Right ventricle myocardium inferior (tissue), 1 donor: ENCODE results near the gene PRR15L. TPM values are rescaled to one million over a fixed set of nuclear protein-coding genes. Genes with fewer than 3 reads are reported as not detected.
"Not testable (repeated sequence)": the region's sequence is repeated elsewhere in the genome, so short reads cannot be mapped to it uniquely, and the experiment has no call there.

Experiments
- ATAC-seq: fragments of 200-7000 bp; cut with Tn5 transposase; one replicate; pipeline ENCODE4 v1.9.1; 2020; ENCODE audit warnings: mild to moderate bottlenecking, moderate library complexity
- DNase-seq: peaks from one replicate; pipeline ENCODE4 v3.0.0; 2021; ENCODE audit errors: missing footprints
- intact Hi-C: fragments of 100-400 bp; cut with DNase I; formaldehyde crosslinking; loops from one replicate; pipeline ENCODE4 v1.11.0; 2022
- total RNA-seq: library from RNA; stranded (reverse); fragmentation: NEBNext Ultra II Directional; extraction: Animal tissue kit (Norgen Biotek cat#: 25700); gene quantifications from one replicate; pipeline ENCODE4 v1.2.1, GENCODE V29; 2021
- donor health status: DM: no; HTN: yes; CAD: no; lungs with severe emphysema.

The PRR15L gene
- total RNA-seq, 1 donor from 2014 or later = not detected

DNA sequence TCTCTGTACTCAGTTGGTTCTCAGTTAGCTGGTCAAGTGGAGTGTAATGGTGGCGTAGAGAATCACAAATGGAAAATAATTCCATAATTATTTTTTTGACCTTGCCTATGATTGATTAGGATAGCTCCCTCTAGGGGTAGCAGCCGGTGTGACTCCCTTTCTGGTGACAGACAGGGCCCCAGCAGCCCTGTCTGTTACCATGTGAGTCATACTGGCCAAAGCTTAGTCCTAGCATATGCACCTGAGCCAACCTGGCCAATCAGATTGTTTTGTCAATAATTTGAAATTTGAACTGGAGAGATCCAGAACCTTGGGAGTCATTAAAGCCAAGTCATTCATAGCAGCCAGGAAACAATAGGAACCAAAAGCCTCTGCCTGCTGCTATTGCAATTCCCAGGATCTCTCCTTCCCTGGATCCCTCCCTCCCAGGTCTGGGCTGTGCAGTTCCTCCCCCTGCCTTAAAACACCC is 10.7 kb downstream of the PRR15L start:
- peak; percentile 46 for ATAC-seq

DNA sequence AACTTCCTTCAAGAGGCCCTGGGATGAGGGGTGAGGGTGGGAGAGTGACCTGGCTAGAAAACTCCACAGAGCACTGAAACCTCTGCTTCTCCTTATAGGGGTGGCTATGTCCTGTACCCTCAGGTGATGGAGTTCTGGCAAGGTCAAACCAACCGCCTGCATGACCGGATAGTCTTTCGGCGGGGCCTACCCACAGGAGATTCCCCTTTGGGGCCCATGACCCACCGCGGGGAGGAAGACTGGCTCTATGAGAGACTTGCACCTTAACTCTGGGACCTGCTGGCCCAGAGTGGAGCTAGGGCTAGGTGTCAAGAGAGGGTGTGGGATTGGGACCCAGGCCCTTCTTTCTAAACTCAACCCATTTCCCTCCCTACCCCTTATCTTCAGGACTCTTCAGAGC is 11.2 kb downstream of the PRR15L start:
- intact Hi-C loops = no loop called here
- ATAC-seq = no peak
- peak; percentile 31 for DNase-seq

More for the DNA sequence above, 10.7 kb downstream of the PRR15L start:
- peak; percentile 72 for DNase-seq
- intact Hi-C loops = no loop called here

DNA sequence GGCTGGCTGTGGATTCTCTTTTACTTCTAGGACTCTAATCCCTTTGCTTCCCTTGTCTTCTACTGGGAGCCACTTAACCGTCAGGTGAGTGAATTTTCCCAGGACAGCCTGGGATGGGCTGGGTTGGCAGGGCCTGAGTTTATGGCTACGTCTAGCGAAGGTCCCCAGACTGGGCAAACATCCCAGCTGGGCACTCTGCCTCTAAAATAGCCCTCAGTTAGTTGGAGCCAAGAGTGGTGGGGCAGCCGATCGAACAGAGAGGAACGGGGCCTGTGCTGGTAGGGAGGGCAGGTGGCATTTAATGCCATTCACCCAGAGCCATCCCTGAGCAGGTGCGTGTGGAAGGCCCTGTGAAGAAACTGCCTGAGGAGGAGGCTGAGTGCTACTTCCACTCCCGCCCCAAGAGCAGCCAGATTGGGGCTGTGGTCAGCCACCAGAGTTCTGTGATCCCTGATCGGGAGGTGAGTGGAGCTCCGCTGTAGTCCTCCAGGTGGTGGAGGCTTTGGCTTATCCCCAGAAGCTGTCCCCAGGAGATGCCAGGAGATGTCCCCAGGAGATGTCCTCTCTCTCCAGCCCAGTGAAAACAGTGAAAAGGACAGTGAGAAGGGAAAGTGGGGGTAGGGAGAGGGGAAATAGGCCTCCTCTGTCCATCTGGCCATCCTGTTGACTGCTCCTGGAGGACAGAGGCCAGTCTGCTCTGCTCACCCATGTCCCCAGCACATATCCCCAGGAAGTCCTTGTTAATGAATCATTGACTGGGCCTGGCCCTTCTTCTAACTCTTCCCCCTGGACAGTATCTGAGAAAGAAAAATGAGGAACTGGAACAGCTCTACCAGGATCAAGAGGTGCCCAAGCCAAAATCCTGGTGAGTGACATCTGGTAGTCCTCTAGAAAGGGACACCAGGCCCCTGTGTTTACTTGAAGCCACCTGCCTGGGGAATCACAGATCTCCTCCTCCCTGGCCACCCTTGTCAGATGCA is 11.9 kb downstream of the PRR15L start:
- intact Hi-C loops = no loop called here
- ATAC-seq = no peak
- DNase-seq = peak; percentile 45

DNA sequence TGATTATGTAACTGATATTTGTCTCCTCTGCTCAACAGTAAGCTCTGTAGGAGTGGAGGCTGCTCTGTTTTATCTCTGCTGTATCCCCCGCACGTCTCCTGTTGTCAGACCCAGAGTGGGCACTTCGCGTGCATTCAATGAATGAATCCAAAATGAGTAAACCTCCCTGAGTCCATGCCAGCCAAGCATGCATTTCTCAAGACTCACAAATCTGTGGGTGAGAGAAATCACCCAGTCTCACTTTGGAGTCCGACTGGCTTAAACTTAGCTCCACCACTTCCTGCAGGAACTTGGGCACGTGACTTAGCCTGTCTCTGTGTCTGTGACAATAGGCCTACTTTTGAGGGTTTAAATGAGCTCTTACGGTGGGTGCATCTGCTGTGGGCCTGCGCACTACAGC is 12.6 kb downstream of the PRR15L start:
- intact Hi-C loops = no loop called here
- DNase-seq = no peak
- ATAC-seq = no peak

DNA sequence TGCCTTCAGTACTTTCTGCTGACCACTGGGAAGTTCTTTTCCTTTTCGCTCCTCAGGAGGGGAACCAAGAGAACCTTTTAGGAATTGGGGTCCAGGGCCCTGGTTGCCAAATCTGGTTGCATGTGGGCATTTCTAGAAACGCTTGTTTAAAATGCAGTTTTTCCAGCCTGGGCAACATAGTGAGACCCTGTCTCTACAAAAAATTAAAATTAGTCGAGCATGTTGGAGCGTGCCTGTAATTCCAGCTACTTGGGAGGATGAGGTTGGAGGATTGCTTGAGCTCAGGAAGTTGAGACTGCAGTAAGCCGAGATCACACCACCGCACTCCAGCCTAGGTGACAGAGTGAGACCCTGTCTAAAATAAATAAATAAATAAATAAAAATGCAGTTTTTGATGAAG is 15.1 kb downstream of the PRR15L start:
- ATAC-seq = no peak
- intact Hi-C loops = no loop called here
- no peak for DNase-seq

DNA sequence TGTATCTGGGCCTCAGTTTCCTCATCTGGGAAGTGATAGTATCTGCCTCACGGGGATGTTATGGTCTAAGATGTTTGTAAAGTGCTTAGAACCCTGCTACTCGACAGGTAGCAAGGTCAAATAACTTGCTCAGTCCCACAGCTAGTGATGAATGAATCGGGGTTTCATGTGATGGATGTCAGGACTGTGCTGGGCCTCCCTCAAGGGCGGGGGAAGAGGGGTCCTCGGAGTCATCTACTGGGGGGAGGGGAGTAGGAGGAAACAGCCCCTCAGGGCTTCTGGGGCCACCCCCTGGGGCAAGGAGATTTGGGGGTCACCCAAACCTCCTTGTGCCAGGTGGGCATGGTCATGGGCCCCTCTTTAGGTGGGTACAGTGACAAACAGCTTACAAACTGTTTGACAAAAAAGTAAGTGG is 15.6 kb downstream of the PRR15L start:
- DNase-seq (no peak), ATAC-seq (no peak)
- intact Hi-C loops = no loop called here

DNA sequence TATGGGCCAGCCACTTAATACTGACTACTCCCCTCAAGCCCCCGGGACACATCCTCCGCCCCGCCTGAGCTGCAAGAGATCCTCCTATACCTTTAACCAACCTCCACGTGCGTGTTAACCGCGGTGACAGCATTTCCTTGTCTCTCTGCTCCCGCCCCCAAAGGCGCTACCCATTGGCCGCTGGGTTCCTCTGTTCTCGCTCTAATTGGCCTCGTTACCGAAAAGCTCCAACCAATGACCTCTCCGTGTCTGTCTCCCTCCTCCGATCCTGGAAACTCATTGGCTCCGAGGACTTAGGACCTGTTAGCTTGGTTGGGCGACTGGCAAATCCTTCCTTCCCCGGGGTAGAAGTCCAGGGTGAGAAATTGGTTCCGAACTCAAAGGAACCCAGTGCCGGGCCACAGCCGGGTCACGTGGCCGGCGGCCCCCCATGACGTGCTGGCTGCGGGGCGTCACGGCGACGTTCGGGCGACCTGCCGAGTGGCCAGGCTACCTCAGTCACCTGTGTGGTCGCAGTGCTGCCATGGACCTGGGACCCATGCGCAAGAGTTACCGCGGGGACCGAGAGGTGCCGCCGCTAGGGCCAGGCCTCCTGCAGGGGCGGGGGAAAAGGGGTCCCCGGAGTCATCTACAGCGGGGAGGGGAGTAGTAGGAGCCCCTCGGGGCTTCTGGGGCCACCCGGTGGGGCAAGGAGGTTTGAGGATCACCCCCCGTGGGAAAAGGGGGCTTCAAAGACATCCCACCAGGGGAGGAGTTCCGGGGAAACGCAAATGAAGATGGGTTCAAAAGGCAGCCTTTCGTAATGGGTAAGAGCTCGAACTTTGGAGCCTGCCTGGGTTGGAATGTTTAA is 16.2 kb downstream of the PRR15L start, which contains the start of gene PNPO:
TSS of gene PNPO (plus strand) at position 326 of the 850 bp plus-strand sequence. CDS start at position 431, 105 bp downstream.
- intact Hi-C loops = loop anchor here (2.0 kb wide), 2 partner anchors 25 to 45 kb away; partner anchors contain the start of gene SP2
- peak; percentile 96 for DNase-seq
- ATAC-seq = peak; percentile 97

DNA sequence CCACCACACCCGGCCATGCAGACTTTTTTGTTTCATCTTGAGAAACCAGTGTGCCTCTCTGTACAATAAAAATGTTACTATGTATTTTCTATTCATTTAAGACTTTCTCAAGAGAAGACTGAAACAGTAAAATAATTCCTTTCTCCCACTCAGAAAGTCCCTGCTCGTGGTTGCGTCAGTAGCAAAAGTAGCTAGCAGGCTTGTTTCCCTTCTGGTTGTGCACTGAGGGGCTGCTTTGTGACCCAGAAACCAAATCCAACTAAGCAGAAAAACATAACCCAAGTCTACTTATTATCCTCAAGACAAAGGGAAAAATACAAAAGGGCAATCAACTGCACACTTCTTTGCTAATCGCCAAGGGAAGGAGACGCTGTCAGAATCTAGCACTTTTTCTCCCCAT is 19.7 kb downstream of the PRR15L start:
- ATAC-seq = no peak
- intact Hi-C loops = no loop called here
- no peak for DNase-seq

DNA sequence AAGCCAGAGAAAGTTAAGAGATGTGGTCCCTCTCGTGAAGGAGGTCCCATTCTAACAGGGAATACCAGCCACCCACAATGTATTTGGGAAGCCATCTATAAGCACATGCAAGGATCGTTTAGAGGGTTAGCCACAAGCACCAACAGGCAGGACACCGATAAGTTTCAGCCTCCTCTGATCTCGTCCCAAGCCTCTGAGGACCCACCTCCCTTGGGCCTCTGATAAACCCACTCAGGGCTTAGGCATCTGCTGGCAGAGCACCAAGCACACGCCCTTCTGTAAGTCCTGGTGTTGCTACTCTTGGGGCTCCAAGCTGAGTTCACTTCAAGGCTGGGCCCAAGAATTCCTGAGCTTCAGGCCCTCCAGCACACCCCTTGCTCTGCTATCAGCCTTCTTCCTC is 21.7 kb downstream of the PRR15L start:
- intact Hi-C loops = no loop called here
- ATAC-seq (no peak), DNase-seq (peak; percentile 21)

DNA sequence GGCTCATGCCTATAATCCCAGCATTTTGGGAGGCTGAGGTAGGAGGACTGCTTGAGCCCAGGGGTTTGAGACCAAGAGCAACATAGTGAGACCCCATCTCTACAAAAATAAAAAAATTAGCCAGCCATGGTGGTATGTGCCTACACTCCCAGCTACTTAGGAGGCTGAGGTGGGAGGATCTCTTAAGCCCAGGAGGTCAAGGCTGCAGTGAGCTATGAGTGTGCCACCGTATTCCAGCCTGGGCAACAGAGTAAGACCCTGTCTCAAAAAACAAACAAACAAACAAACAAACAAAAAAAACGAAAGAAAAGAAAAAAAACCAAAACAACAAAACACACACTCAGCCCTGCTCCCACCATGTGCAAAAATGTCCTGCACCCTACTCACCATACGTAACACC is 22.2 kb downstream of the PRR15L start:
- intact Hi-C loops, DNase-seq, ATAC-seq: not testable (repeated sequence)

DNA sequence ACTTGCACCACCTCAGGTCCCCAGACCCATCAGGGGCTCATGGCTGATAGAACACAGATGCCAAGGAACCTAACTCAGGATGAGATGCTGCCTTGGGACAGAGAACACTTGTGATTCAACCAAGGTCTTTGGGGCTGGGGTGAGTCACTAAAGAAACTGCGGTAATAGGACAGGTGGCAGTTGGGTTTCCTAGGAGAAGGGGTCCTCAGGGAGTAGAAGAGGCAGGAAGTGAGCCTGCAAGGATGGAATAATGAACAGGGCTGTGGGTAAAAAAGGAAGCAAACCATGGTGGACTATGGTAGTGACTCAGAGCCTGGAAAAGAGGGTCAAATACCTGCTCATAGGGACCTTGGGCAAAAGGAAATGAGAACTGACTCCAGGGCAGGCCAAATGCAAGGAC is 22.8 kb downstream of the PRR15L start:
- DNase-seq (no peak), ATAC-seq (no peak)
- intact Hi-C loops = no loop called here

DNA sequence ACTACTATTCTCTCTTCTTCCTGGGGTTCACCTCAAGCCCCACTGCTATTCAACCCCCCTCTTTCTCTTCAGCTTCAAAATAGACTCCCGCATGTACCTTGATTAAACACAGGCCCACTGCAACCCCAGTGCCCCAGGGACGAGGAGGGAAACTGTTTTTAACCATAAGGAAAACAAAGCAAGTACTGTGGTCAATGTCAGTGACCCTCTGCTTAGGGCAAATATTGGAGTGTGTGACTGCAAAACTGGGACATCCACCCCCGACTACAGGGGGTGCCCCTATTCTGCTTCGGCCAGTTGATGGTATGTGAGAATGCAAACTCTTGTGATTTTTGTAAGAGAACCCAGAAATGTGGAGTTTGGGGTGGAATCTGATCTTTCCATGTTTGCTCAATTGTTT is 25.8 kb downstream of the PRR15L start:
- intact Hi-C loops = no loop called here
- ATAC-seq = no peak
- no peak for DNase-seq

DNA sequence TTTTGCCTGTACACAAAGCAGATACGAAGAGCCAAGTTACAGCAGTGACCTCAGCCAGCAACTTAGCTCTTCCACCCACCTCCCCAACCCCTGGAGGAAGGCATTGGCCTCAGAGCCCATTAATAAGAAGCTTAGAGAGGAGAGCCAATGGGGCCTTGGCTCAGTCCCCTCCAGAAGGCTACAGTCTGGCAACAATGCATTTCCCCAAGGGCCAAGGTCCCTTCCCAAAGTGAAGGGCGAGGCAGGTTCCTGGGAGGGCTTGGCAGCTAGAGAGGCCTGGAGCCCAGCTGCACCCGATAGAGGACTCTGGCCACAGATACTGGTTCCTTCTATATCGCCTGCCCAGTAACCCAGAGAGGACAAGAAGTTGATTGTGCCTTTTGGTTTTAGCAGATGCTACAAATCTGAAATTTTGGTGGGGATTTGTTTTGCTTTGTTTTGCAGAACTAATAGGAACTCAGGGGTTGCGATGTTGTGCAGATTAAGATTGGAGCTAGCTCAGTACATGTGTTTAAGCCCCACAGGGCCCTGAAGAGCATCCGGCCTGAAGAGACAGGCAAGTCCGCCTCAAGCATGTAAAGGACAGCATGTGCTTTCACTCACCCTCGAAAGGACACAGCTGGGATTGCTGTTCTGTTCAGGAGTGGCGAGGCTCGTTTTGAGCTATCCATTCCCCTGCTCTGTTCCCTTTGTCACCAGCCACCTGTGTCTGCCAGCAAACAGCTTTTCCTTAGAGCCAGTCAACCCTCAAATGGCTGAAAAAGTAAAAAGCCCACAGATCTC is 28.3 kb downstream of the PRR15L start:
- peak; percentile 90 for ATAC-seq
- DNase-seq = peak; percentile 39
- intact Hi-C loops = no loop called here

DNA sequence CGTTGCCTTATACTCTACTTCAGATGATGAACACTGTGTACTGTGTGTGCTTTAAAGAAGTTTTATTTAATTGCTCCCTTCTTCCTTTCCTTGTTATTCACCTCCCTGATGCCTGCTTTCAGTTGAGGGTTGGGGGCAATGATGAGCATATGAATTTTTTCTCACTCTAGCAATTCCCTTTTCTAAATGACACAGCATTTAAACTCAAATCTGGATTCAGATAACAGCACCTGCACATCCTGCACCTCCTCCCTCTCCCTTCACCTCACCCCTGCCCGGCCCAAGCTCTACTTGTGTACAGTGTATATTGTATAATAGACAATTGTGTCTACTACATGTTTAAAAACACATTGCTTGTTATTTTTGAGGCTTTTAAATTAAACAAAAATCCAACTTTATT is 29.3 kb downstream of the PRR15L start:
- ATAC-seq = no peak
- intact Hi-C loops = no loop called here

DNA sequence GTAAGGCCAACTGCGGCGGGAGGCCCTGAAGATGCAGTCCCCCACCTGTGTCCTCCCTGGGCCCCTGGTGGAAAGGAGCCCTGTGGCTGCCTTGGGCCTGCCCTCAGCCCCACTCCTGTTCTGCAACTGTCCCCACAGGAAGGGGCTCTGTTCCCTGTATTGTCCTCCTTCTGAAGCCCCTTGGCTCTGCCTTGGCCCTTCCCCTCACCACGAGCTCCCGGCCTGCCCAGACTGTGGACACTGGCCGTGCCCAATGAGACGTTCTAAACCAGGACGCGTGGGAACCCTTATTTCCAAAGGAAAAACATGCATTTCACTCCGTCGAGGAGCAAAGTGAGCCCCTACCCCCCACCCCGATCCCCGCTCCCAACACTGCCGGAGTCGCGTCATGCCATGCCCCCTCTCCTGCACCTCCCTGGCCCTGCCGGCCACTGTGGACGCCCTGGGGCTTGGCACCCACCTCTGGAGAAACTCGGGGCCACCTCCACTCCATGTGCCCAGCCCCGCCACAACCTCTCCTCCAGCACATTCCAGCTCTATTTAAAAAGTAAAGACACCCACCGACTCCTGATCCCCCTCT is 29.8 kb downstream of the PRR15L start:
- peak; percentile 65 for DNase-seq
- no peak for ATAC-seq
- intact Hi-C loops = no loop called here

More for the DNA sequence above, 29.3 kb downstream of the PRR15L start:
- DNase-seq = no peak

DNA sequence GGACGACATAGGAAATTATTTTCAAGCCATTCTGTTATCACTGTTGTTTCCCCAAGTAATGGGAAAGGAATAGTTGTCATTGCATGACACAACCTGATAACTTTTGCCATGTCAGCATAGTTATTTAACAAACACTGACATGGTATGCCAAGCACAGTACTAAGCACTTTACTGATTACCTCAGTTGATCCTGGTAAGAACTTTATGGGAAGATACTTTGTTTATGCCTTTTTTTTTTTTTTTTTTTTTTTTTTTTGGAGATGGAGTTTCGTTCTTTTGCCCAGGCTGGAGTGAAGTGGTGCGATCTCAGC is 32.0 kb downstream of the PRR15L start:
- intact Hi-C loops = no loop called here
- DNase-seq (no peak), ATAC-seq (no peak)

DNA sequence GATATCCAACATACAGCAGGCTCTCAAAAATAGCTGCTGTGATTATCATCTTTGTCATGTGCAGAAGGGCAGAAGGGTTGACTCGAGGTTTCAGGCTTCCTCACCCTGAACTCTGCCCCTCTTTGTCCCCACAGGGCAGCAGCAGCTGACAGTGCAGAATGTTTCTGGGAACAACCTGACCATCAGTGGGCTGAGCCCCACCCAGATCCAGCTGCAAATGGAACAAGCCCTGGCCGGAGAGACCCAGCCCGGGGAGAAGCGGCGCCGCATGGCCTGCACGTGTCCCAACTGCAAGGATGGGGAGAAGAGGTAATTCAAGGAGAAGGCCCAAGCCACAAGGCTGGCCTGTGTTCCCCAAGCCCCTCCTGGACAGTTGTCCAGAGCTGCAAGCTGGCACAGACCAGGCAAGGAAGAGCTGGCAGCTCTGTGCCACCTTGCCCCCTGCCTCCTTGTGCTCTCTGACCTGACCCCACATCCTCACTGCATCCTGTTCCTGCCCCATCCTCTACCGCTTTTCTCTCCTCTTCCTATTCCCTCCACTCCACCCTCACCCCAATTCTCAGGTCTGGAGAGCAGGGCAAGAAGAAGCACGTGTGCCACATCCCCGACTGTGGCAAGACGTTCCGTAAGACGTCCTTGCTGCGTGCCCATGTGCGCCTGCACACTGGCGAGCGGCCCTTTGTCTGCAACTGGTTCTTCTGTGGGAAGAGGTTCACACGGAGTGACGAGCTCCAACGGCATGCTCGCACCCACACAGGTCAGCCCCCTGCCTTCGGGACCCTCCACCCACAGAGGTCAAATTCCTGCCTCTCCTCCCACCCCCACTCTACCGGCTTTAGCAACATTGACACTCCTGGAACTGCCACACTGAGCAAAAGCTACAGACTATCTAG is 32.7 kb downstream of the PRR15L start:
- no peak for ATAC-seq
- intact Hi-C loops = no loop called here
- DNase-seq = peak; percentile 50
